SHP77 (cell line): ENCODE data around the gene ANKRD39.

Experiments
- DNase-seq, 2 experiments: peaks; one replicate each; lab custom pipeline; 2025; lab: John Stamatoyannopoulos, UW

The ANKRD39 gene

GRCh38 chr2:96826546-96827278, 31.1 kb downstream of the ANKRD39 start:
- DNase-seq = no peak

- no peak for DNase-seq
Observed at GRCh38 chr2:96825057-96825456, 32.8 kb downstream of the ANKRD39 start.

- DNase-seq = no peak
Observed at GRCh38 chr2:96824079-96824870, 33.5 kb downstream of the ANKRD39 start.

- DNase-seq = no peak
Observed at GRCh38 chr2:96823198-96823597, 34.6 kb downstream of the ANKRD39 start.

GRCh38 chr2:96822786-96823185, 35.0 kb downstream of the ANKRD39 start:
- DNase-seq = no peak

- no peak for DNase-seq
Observed at GRCh38 chr2:96821113-96821675, 36.6 kb downstream of the ANKRD39 start.

- DNase-seq = no peak
Observed at GRCh38 chr2:96819876-96820511, 37.8 kb downstream of the ANKRD39 start.

- DNase-seq = no peak
Observed at GRCh38 chr2:96819128-96819875, 38.5 kb downstream of the ANKRD39 start.

- DNase-seq = no peak
Observed at GRCh38 chr2:96817882-96818281, 39.9 kb downstream of the ANKRD39 start.

- DNase-seq = no peak
Observed at GRCh38 chr2:96816836-96817702, 40.7 kb downstream of the ANKRD39 start.

GRCh38 chr2:96816127-96816835, 41.5 kb downstream of the ANKRD39 start, which contains the start of gene CNNM3:
Gene CNNM3, plus strand, starts transcription at chr2:96816268. Its CDS starts 10 bp downstream, at chr2:96816278.
- DNase-seq = peak; percentile 88 to 91

- peak in 1 of 2 experiments; percentile 23 for DNase-seq
Observed at GRCh38 chr2:96815326-96816126, 42.3 kb downstream of the ANKRD39 start.

- no peak for DNase-seq
Observed at GRCh38 chr2:96813656-96814055, 44.2 kb downstream of the ANKRD39 start.

- peak in 1 of 2 experiments; percentile 31 for DNase-seq
Observed at GRCh38 chr2:96811917-96812316, 45.9 kb downstream of the ANKRD39 start.

GRCh38 chr2:96810783-96811192, 47.0 kb downstream of the ANKRD39 start:
- no peak for DNase-seq

GRCh38 chr2:96809951-96810782, 47.6 kb downstream of the ANKRD39 start:
- no peak for DNase-seq

GRCh38 chr2:96809216-96809882, 48.5 kb downstream of the ANKRD39 start:
- DNase-seq = no peak
